Measurements from ENCODE around the gene ADGRD1. TPM values are rescaled to one million over a fixed set of nuclear protein-coding genes. Genes with fewer than 3 reads are reported as not detected.

ADGRD1 gene
- total RNA-seq, 1 experiment from 2014 or later: 0.77 TPM

DNA sequence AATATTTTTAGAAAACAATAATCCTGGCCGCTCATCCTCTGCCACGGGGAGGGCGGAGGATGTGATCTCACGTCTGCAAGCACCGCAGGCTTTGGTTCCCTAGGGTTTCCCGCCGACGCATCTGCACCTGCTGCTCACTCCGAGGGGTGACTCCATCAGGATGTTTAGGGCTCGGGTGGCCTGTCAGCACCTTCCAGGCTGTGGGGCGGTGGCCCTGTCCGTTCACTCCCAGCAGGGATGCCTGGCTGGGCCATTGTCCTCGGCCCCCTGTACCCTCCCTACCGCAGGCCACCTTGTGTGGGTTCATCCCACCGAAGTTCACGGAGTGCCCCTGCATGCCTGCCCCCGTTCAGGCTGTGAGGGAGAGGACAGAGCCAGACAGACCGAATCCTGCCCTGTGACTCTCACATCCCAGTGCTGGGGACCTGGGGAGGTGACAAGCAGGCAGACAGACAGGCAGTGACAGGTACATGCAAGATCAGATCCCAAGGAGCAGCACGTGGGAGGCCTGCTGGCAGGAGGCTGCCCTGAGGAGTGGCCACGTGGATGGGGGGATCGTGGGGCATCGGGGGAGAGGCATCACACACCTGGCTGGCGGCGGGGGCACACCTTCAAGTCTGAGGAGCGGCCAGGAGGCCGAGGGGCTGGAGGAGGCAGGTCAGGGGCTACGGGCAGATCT, 112.6 kb downstream of the ADGRD1 start (continued):
- TF ChIP-seq, protein P1, sequence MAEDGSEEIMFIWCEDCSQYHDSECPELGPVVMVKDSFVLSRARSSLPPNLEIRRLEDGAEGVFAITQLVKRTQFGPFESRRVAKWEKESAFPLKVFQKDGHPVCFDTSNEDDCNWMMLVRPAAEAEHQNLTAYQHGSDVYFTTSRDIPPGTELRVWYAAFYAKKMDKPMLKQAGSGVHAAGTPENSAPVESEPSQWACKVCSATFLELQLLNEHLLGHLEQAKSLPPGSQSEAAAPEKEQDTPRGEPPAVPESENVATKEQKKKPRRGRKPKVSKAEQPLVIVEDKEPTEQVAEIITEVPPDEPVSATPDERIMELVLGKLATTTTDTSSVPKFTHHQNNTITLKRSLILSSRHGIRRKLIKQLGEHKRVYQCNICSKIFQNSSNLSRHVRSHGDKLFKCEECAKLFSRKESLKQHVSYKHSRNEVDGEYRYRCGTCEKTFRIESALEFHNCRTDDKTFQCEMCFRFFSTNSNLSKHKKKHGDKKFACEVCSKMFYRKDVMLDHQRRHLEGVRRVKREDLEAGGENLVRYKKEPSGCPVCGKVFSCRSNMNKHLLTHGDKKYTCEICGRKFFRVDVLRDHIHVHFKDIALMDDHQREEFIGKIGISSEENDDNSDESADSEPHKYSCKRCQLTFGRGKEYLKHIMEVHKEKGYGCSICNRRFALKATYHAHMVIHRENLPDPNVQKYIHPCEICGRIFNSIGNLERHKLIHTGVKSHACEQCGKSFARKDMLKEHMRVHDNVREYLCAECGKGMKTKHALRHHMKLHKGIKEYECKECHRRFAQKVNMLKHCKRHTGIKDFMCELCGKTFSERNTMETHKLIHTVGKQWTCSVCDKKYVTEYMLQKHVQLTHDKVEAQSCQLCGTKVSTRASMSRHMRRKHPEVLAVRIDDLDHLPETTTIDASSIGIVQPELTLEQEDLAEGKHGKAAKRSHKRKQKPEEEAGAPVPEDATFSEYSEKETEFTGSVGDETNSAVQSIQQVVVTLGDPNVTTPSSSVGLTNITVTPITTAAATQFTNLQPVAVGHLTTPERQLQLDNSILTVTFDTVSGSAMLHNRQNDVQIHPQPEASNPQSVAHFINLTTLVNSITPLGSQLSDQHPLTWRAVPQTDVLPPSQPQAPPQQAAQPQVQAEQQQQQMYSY (CRISPR knock-in tag; IDR thresholded peaks at IDR 0.05): no peak
- no peak for TF ChIP-seq ZBTB21 (CRISPR knock-in tag; IDR thresholded peaks at IDR 0.05; ENCODE audit: borderline replicate concordance)
- no peak for TF ChIP-seq NR1H2 (CRISPR knock-in tag; IDR thresholded peaks at IDR 0.05)
- no peak for TF ChIP-seq ZNF396 (CRISPR knock-in tag; IDR thresholded peaks at IDR 0.05; ENCODE audit: borderline replicate concordance)
- no peak for TF ChIP-seq ZNF263 (CRISPR knock-in tag; IDR thresholded peaks at IDR 0.05; ENCODE audit: low read depth)
- TF ChIP-seq, protein P2, sequence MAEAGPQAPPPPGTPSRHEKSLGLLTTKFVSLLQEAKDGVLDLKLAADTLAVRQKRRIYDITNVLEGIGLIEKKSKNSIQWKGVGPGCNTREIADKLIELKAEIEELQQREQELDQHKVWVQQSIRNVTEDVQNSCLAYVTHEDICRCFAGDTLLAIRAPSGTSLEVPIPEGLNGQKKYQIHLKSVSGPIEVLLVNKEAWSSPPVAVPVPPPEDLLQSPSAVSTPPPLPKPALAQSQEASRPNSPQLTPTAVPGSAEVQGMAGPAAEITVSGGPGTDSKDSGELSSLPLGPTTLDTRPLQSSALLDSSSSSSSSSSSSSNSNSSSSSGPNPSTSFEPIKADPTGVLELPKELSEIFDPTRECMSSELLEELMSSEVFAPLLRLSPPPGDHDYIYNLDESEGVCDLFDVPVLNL (CRISPR knock-in tag; IDR thresholded peaks at IDR 0.05; ENCODE audit: borderline replicate concordance, low read depth): no peak

DNA sequence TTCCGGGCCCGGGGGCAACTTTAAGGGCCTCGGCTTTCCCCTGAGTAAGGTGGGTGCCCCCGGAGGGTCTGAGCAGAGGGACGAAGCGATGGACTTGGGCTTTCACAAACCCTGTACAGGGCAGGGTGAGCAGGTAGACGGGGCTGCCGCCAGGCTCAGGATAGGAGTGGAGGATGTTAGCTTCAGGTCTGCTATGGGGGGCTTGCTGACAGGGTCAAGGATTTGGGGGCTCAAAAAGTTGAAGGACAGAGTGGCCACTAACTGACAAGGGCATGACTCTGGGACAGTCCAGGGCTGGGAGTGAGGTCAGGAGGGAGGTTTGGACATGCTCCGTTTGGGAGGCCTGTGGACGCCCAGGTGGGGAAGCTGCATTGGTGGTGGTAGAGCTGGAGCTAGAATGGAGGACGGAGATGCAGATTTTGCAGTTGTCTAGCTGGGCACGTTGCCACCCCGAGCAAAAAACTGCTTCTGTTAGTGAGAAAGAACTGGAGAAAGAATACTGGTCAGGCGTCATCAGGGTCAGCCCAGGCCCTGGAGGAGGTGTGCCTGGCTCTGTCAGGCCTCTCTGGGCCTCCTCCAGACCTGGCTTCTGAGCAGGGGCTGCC, 113.3 kb downstream of the ADGRD1 start:
- ChIA-PET CTCF (no interaction called here), POLR2A (no interaction called here)
- Mint-ChIP-seq H3K9me3 (peaks cover 5% of the 10 kb centered on the region; the same call in 1 of the 2 replicates), H3K27ac (no peak overlapping the region), H3K4me1 (peaks cover 6% of the 10 kb centered on the region; the same call in 1 of the 2 replicates), H3K4me3 (no peak overlapping the region), H3K27me3 (ENCODE audit: low read depth) (no peaks in the 10 kb centered on the region), H3K36me3 (no peaks in the 10 kb centered on the region)
- TF ChIP-seq ZNF138 (CRISPR knock-in tag; conservative IDR thresholded peaks at IDR 0.05) (no peak), RELA (CRISPR knock-in tag; IDR thresholded peaks at IDR 0.05; ENCODE audit: borderline replicate concordance) (no peak), ZBTB21 (CRISPR knock-in tag; IDR thresholded peaks at IDR 0.05; ENCODE audit: borderline replicate concordance) (no peak), SOX15 (CRISPR knock-in tag; IDR thresholded peaks at IDR 0.05) (no peak), OVOL2 (CRISPR knock-in tag; IDR thresholded peaks at IDR 0.05; ENCODE audit: borderline replicate concordance) (no peak), CREM (CRISPR knock-in tag; IDR thresholded peaks at IDR 0.05) (no peak), ZNF317 (CRISPR knock-in tag; IDR thresholded peaks at IDR 0.05; ENCODE audit: borderline replicate concordance, low read depth) (no peak), ZNF416 (CRISPR knock-in tag; IDR thresholded peaks at IDR 0.05) (no peak), PRRX2 (CRISPR knock-in tag; IDR thresholded peaks at IDR 0.05) (no peak)
- TF ChIP-seq, protein P3, sequence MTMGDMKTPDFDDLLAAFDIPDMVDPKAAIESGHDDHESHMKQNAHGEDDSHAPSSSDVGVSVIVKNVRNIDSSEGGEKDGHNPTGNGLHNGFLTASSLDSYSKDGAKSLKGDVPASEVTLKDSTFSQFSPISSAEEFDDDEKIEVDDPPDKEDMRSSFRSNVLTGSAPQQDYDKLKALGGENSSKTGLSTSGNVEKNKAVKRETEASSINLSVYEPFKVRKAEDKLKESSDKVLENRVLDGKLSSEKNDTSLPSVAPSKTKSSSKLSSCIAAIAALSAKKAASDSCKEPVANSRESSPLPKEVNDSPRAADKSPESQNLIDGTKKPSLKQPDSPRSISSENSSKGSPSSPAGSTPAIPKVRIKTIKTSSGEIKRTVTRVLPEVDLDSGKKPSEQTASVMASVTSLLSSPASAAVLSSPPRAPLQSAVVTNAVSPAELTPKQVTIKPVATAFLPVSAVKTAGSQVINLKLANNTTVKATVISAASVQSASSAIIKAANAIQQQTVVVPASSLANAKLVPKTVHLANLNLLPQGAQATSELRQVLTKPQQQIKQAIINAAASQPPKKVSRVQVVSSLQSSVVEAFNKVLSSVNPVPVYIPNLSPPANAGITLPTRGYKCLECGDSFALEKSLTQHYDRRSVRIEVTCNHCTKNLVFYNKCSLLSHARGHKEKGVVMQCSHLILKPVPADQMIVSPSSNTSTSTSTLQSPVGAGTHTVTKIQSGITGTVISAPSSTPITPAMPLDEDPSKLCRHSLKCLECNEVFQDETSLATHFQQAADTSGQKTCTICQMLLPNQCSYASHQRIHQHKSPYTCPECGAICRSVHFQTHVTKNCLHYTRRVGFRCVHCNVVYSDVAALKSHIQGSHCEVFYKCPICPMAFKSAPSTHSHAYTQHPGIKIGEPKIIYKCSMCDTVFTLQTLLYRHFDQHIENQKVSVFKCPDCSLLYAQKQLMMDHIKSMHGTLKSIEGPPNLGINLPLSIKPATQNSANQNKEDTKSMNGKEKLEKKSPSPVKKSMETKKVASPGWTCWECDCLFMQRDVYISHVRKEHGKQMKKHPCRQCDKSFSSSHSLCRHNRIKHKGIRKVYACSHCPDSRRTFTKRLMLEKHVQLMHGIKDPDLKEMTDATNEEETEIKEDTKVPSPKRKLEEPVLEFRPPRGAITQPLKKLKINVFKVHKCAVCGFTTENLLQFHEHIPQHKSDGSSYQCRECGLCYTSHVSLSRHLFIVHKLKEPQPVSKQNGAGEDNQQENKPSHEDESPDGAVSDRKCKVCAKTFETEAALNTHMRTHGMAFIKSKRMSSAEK (CRISPR knock-in tag; IDR thresholded peaks at IDR 0.05; ENCODE audit: borderline replicate concordance): no peak
- TF ChIP-seq, protein P1 (CRISPR knock-in tag; IDR thresholded peaks at IDR 0.05): no peak
- TF ChIP-seq, protein P4, sequence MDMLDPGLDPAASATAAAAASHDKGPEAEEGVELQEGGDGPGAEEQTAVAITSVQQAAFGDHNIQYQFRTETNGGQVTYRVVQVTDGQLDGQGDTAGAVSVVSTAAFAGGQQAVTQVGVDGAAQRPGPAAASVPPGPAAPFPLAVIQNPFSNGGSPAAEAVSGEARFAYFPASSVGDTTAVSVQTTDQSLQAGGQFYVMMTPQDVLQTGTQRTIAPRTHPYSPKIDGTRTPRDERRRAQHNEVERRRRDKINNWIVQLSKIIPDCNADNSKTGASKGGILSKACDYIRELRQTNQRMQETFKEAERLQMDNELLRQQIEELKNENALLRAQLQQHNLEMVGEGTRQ (CRISPR knock-in tag; IDR thresholded peaks at IDR 0.05): no peak
- TF ChIP-seq, protein P5, sequence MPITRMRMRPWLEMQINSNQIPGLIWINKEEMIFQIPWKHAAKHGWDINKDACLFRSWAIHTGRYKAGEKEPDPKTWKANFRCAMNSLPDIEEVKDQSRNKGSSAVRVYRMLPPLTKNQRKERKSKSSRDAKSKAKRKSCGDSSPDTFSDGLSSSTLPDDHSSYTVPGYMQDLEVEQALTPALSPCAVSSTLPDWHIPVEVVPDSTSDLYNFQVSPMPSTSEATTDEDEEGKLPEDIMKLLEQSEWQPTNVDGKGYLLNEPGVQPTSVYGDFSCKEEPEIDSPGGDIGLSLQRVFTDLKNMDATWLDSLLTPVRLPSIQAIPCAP (CRISPR knock-in tag; IDR thresholded peaks at IDR 0.05): no peak
- ATAC-seq (no peak), DNase-seq (ENCODE audit: low spot score) (no peak)

Data from WTC11 (cell line).